ENCODE data around the gene MATN4. TPM values are rescaled to one million over a fixed set of nuclear protein-coding genes. Genes with fewer than 3 reads are reported as not detected.

The MATN4 gene
- total RNA-seq, 1 donor from 2014 or later: not detected

GRCh38 chr20:45305262-45305661 lies 2.8 kb downstream of the MATN4 start:
- no peak for DNase-seq (ENCODE audit: low spot score, unreplicated experiment)
- Mint-ChIP-seq H3K9me3 (ENCODE audit: low read depth) (peaks cover 6% of the 10 kb centered on the region), H3K36me3 (ENCODE audit: insufficient read depth) (no peaks in the 10 kb centered on the region), H3K27me3 (peaks cover 29% of the 10 kb centered on the region), H3K4me1 (ENCODE audit: low read depth) (peaks cover 2% of the 10 kb centered on the region), H3K27ac (no peak overlapping the region), H3K4me3 (ENCODE audit: low read depth) (no peak overlapping the region)
- TF ChIP-seq CTCF (IDR thresholded peaks at IDR 0.05; ENCODE audit: unreplicated experiment): no peak

GRCh38 chr20:45304464-45304999 lies 3.6 kb downstream of the MATN4 start:
- H3K9me3 Mint-ChIP-seq (ENCODE audit: low read depth): peaks cover 6% of the 10 kb centered on the region
- TF ChIP-seq CTCF (IDR thresholded peaks at IDR 0.05; ENCODE audit: unreplicated experiment): no peak

GRCh38 chr20:45303586-45304463 lies 4.3 kb downstream of the MATN4 start:
- H3K9me3 Mint-ChIP-seq (ENCODE audit: low read depth): peaks cover 6% of the 10 kb centered on the region
- no peak for DNase-seq (ENCODE audit: low spot score, unreplicated experiment)
- H3K4me1 Mint-ChIP-seq (ENCODE audit: low read depth): peaks cover 2% of the 10 kb centered on the region
- no peaks in the 10 kb centered on the region for H3K36me3 Mint-ChIP-seq (ENCODE audit: insufficient read depth)
- H3K27ac Mint-ChIP-seq: peak overlapping the region; percentile 60
- H3K4me3 Mint-ChIP-seq (ENCODE audit: low read depth): no peak overlapping the region
- H3K27me3 Mint-ChIP-seq: peaks cover 23% of the 10 kb centered on the region
- TF ChIP-seq CTCF (IDR thresholded peaks at IDR 0.05; ENCODE audit: unreplicated experiment): no peak

More at GRCh38 chr20:45304464-45304999, 3.6 kb downstream of the MATN4 start:
- Mint-ChIP-seq H3K4me3 (ENCODE audit: low read depth) (no peak overlapping the region), H3K36me3 (ENCODE audit: insufficient read depth) (no peaks in the 10 kb centered on the region), H3K4me1 (ENCODE audit: low read depth) (peaks cover 2% of the 10 kb centered on the region), H3K27ac (no peak overlapping the region), H3K27me3 (peaks cover 23% of the 10 kb centered on the region)
- DNase-seq (ENCODE audit: low spot score, unreplicated experiment): no peak

GRCh38 chr20:45301824-45302271 lies 6.3 kb downstream of the MATN4 start:
- DNase-seq (ENCODE audit: low spot score, unreplicated experiment): no peak
- Mint-ChIP-seq H3K4me1 (ENCODE audit: low read depth) (peaks cover 2% of the 10 kb centered on the region), H3K36me3 (ENCODE audit: insufficient read depth) (no peaks in the 10 kb centered on the region), H3K4me3 (ENCODE audit: low read depth) (no peak overlapping the region), H3K27me3 (peaks cover 21% of the 10 kb centered on the region), H3K27ac (no peak overlapping the region), H3K9me3 (ENCODE audit: low read depth) (peaks cover 6% of the 10 kb centered on the region)
- no peak for TF ChIP-seq CTCF (IDR thresholded peaks at IDR 0.05; ENCODE audit: unreplicated experiment)

GRCh38 chr20:45300961-45301360 lies 7.1 kb downstream of the MATN4 start:
- TF ChIP-seq CTCF (IDR thresholded peaks at IDR 0.05; ENCODE audit: unreplicated experiment): peak; percentile 62
- Mint-ChIP-seq H3K27ac (no peak overlapping the region), H3K27me3 (peaks cover 18% of the 10 kb centered on the region), H3K4me3 (ENCODE audit: low read depth) (no peak overlapping the region), H3K9me3 (ENCODE audit: low read depth) (peaks cover 6% of the 10 kb centered on the region), H3K36me3 (ENCODE audit: insufficient read depth) (no peaks in the 10 kb centered on the region), H3K4me1 (ENCODE audit: low read depth) (peaks cover 2% of the 10 kb centered on the region)
- DNase-seq (ENCODE audit: low spot score, unreplicated experiment): peak; percentile 43
